HCT116 (cell line): Measurements from ENCODE around the gene APOLD1. TPM values are rescaled to one million over a fixed set of nuclear protein-coding genes. Genes with fewer than 3 reads are reported as not detected.

ENCODE experiments used
- ATAC-seq: fragments of 200-7000 bp; cut with Tn5 transposase; 2 replicates; pipeline ENCODE4 v1.9.1; 2020; ENCODE audit warnings: mild to moderate bottlenecking, moderate library complexity
- BruUV-seq: library from RNA; stranded (reverse); fragments of 400-500 nt; replicated peaks from 2 replicates; lab custom pipeline; 2021; lab: Mats Ljungman, UMichigan
- CTCF ChIA-PET: fragments of 300-600 bp; sonication (Branson Sonifier 250); formaldehyde crosslinking; loops from one replicate; lab custom pipeline; 2021; ENCODE audit warnings: antibody characterized with exemption; lab: Charles Lee
- POLR2A ChIA-PET: fragments of 300-600, 350-600 bp; sonication (Branson Sonifier 250); formaldehyde crosslinking; loops from one replicate; lab custom pipeline; 2021; ENCODE audit warnings: antibody characterized with exemption; lab: Charles Lee
- RAD21 ChIA-PET, 2 experiments: fragments of 300-600 bp; sonication (Branson Sonifier 250); formaldehyde crosslinking; loops; one replicate each; lab custom pipeline; 2023; ENCODE audit warnings: low total read pairs in 2 of 2; ENCODE audit not compliant: uncharacterized antibody in 2 of 2, unreplicated experiment in 2 of 2, low non-redundant PET in 1 of 2; lab: Charles Lee
- DNase-seq: peaks from one replicate; pipeline ENCODE4 v3.0.0-alpha.2; 2010; ENCODE audit warnings: low read depth, low spot score
- H2AFZ ChIP-seq: fragments of 200-600 bp; shearing (Covaris generic), sonication (generic); 2 replicates; pipeline ENCODE4 v1.6.1; 2017; ENCODE audit warnings: low read depth, mixed run types, mixed read lengths, antibody characterized with exemption, low read length; ENCODE audit not compliant: poor library complexity, severe bottlenecking
- H3K27ac ChIP-seq: 2 replicates; pipeline ENCODE4 v1.5.1; 2012; ENCODE audit warnings: low read depth, low read length
- H3K27me3 ChIP-seq: fragments of 200-600 bp; sonication (generic); 2 replicates; pipeline ENCODE4 v1.6.1; 2016; ENCODE audit warnings: mixed run types, low read length, mixed read lengths; ENCODE audit not compliant: insufficient read depth
- H3K36me3 ChIP-seq, 2 experiments: fragments of 200-500 bp in 1 of 2; fragments of 200-600 bp in 1 of 2; sonication (Bioruptor generic) in 1 of 2; sonication (generic) in 1 of 2; 2 replicates each; pipeline versions ENCODE4 v1.5.1 to v1.6.1; 2014 to 2016; ENCODE audit warnings: low read length in 2 of 2, inconsistent platforms in 1 of 2, mixed read lengths in 1 of 2, mixed run types in 1 of 2; ENCODE audit not compliant: insufficient read depth in 2 of 2, control insufficient read depth in 1 of 2
- H3K4me1 ChIP-seq, 2 experiments: fragments of 200-600 bp in 1 of 2; sonication (generic) in 1 of 2; 2 replicates each; pipeline versions ENCODE4 v1.5.1 to v1.6.1; 2012 to 2017; ENCODE audit warnings: low read length in 2 of 2, inconsistent platforms in 1 of 2, mild to moderate bottlenecking in 1 of 2, mixed read lengths in 1 of 2, mixed run types in 1 of 2, moderate library complexity in 1 of 2; ENCODE audit not compliant: insufficient read depth in 2 of 2, control insufficient read depth in 1 of 2
- H3K4me2 ChIP-seq: fragments of 200-600 bp; sonication (generic); 2 replicates; pipeline ENCODE4 v1.6.1; 2017; ENCODE audit warnings: mixed run types, low read length, mixed read lengths
- H3K4me3 ChIP-seq, 2 experiments: fragments of 200-600 bp in 1 of 2; sonication (generic) in 1 of 2; replicated peaks in 1 of 2; 2 replicates each; pipeline ENCODE4 v1.5.1; 2011 to 2016; ENCODE audit warnings: low read length in 2 of 2, control low read depth in 1 of 2, low read depth in 1 of 2, mild to moderate bottlenecking in 1 of 2, mixed read lengths in 1 of 2, mixed run types in 1 of 2
- H3K79me2 ChIP-seq: fragments of 200-600 bp; sonication (generic); 2 replicates; pipeline ENCODE4 v1.6.1; 2017; ENCODE audit warnings: mild to moderate bottlenecking, mixed run types, low read length, moderate library complexity, mixed read lengths; ENCODE audit not compliant: insufficient read depth
- H3K9ac ChIP-seq: fragments of 200-600 bp; sonication (generic); 2 replicates; pipeline ENCODE4 v1.6.1; 2016; ENCODE audit warnings: low read length, mixed read lengths
- H3K9me2 ChIP-seq: fragments of 200-600 bp; sonication (generic), shearing (Covaris generic); 2 replicates; pipeline ENCODE4 v1.6.1; 2017; ENCODE audit warnings: mixed run types, mild to moderate bottlenecking, moderate library complexity; ENCODE audit not compliant: insufficient read depth
- H3K9me3 ChIP-seq, 2 experiments: fragments of 200-500 bp in 1 of 2; fragments of 200-600 bp in 1 of 2; sonication (Bioruptor generic) in 1 of 2; sonication (generic) in 1 of 2; 2 replicates each; pipeline ENCODE4 v1.6.1; 2014 to 2017; ENCODE audit warnings: low read length in 2 of 2, mixed read lengths in 2 of 2, inconsistent platforms in 1 of 2, low read depth in 1 of 2, mild to moderate bottlenecking in 1 of 2, mixed run types in 1 of 2, moderate library complexity in 1 of 2; ENCODE audit not compliant: control insufficient read depth in 1 of 2, insufficient read depth in 1 of 2
- H4K20me1 ChIP-seq: fragments of 200-600 bp; sonication (generic), shearing (Covaris generic); 2 replicates; pipeline ENCODE4 v1.6.1; 2017; ENCODE audit warnings: mixed run types, mild to moderate bottlenecking, moderate library complexity; ENCODE audit not compliant: insufficient read depth
- CEBPB ChIP-seq: IDR thresholded peaks from 2 replicates; pipeline ENCODE4 v1.6.1; 2012; ENCODE audit warnings: low read depth
- EZH2phosphoT487 ChIP-seq: fragments of 200-600 bp; IDR thresholded peaks from 2 replicates; pipeline ENCODE4 v1.6.1; 2018; ENCODE audit warnings: antibody characterized with exemption, borderline replicate concordance
- FOSL1 ChIP-seq: IDR thresholded peaks from 2 replicates; pipeline ENCODE4 v1.6.1; 2012; ENCODE audit warnings: low read depth
- JUND ChIP-seq: IDR thresholded peaks from 2 replicates; pipeline ENCODE4 v1.6.1; 2012
- POLR2A ChIP-seq: IDR thresholded peaks from 2 replicates; pipeline ENCODE4 v1.7.0; 2011; ENCODE audit warnings: borderline replicate concordance; ENCODE audit not compliant: insufficient read depth, insufficient read length; ENCODE audit errors: extremely low read depth
- POLR2AphosphoS5 ChIP-seq: IDR thresholded peaks from 2 replicates; pipeline ENCODE4 v1.6.1; 2011; ENCODE audit warnings: mild to moderate bottlenecking, low read depth, low read length, moderate library complexity
- RAD21 ChIP-seq: IDR thresholded peaks from 2 replicates; pipeline ENCODE4 v1.6.1; 2012; ENCODE audit warnings: low read depth, mild to moderate bottlenecking
- SIN3A ChIP-seq: IDR thresholded peaks from 2 replicates; pipeline ENCODE4 v1.6.1; 2012; ENCODE audit warnings: low read depth
- SP1 ChIP-seq: IDR thresholded peaks from 2 replicates; pipeline ENCODE4 v1.6.1; 2012; ENCODE audit warnings: low read depth
- TCF7L2 ChIP-seq: IDR thresholded peaks from 2 replicates; pipeline ENCODE4 v1.7.0; 2011; ENCODE audit warnings: borderline replicate concordance, inconsistent platforms; ENCODE audit not compliant: insufficient read depth, insufficient read length; ENCODE audit errors: extremely low read depth
- ZNF274 ChIP-seq: fragments of 200-500 bp; sonication (Bioruptor generic); IDR thresholded peaks from 2 replicates; pipeline ENCODE4 v1.6.1; 2014; ENCODE audit warnings: mild to moderate bottlenecking, low read depth, low read length, inconsistent platforms
- intact Hi-C: fragments of 100-400 bp; cut with micrococcal nuclease; formaldehyde crosslinking; loops from 2 replicates; pipeline ENCODE4 v1.10.0; 2022
- total RNA-seq: library from RNA; stranded (reverse); gene quantifications from one replicate; pipeline ENCODE4 v1.2.1, GENCODE V29; 2021; ENCODE audit not compliant: unreplicated experiment
- TF ChIP-seq, protein P1 (sequence below): IDR thresholded peaks from 2 replicates; pipeline ENCODE4 v1.6.1; 2012
- TF ChIP-seq, protein P2 (sequence below): IDR thresholded peaks from 2 replicates; pipeline ENCODE4 v1.6.1; 2011; ENCODE audit warnings: mild to moderate bottlenecking, low read length, moderate library complexity; ENCODE audit not compliant: insufficient replicate concordance; ENCODE audit errors: extremely low read depth
- TF ChIP-seq, protein P3 (sequence below): IDR thresholded peaks from 2 replicates; pipeline ENCODE4 v1.6.1; 2012; ENCODE audit warnings: low read depth
- TF ChIP-seq, protein P4 (sequence below), 3 experiments: fragments of 200-600 bp in 1 of 3; sonication (generic) in 1 of 3; IDR thresholded peaks in 2 of 3; conservative IDR thresholded peaks in 1 of 3; 2 replicates each; pipeline ENCODE4 v1.5.1; 2012 to 2017; ENCODE audit warnings: low read depth in 2 of 3, low read length in 2 of 3, antibody characterized with exemption in 1 of 3, borderline replicate concordance in 1 of 3, control low read depth in 1 of 3, mild to moderate bottlenecking in 1 of 3, mixed read lengths in 1 of 3, mixed run types in 1 of 3, moderate library complexity in 1 of 3; ENCODE audit not compliant: insufficient read depth in 1 of 3

APOLD1 gene
- total RNA-seq, 1 experiment from 2014 or later = 3.9 TPM

DNA sequence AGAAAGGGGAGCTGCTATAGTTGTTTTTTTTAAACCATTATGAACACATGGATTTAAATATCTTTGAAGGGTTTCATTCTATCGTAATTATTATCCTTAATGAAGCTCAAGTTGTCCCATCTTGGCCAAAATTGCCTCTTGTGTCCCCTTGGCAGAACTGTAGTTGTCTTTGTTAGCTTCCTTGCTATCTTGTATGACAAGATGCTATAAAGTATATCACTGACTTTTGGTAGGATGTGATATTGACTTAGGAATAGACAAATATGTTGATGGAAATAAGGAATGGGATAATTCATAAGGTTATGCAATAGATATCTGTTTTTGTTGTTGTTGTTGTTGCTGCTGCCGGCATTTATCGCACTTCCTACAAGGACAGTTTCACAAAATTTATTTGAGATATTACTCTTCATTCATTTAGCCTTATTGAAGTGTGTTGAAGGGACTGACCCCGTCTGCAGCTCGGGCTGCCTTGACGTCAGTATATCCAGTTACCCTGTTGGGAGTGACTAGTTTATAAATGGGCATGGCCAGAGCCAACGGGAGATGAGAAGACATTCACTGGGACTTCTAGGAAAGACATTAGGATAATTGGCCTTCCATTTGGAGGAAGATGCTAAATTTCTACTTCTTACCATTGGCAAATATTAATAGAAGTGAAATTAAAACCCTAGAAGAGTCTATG is 26.1 kb upstream of the APOLD1 start:
- peak overlapping the region; percentile 62 for H3K4me2 ChIP-seq
- ChIA-PET CTCF (interaction anchor here (1.6 kb wide), 1 partner anchor 22 kb away, joined by 7 read pairs; no protein-coding TSS in a partner anchor), POLR2A (interaction anchor here (0.7 kb wide), 1 partner anchor 132 kb away, joined by 3 read pairs; the partner anchor contains the start of gene GPRC5A), RAD21 (no interaction called here)
- no peak overlapping the region for H3K27ac ChIP-seq
- intact Hi-C loops = no loop called here
- peaks cover 0 to 15% of the 10 kb centered on the region in 2 experiments; a peak in 2 of 4 replicates for H3K4me1 ChIP-seq
- H3K36me3 ChIP-seq = no peaks in the 10 kb centered on the region
- peak overlapping the region; percentile 22 for H2AFZ ChIP-seq
- no peaks in the 10 kb centered on the region for H3K9me2 ChIP-seq
- TF ChIP-seq, protein P1, sequence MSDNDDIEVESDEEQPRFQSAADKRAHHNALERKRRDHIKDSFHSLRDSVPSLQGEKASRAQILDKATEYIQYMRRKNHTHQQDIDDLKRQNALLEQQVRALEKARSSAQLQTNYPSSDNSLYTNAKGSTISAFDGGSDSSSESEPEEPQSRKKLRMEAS = no peak
- no peak for TF ChIP-seq FOSL1
- TF ChIP-seq, protein P2, sequence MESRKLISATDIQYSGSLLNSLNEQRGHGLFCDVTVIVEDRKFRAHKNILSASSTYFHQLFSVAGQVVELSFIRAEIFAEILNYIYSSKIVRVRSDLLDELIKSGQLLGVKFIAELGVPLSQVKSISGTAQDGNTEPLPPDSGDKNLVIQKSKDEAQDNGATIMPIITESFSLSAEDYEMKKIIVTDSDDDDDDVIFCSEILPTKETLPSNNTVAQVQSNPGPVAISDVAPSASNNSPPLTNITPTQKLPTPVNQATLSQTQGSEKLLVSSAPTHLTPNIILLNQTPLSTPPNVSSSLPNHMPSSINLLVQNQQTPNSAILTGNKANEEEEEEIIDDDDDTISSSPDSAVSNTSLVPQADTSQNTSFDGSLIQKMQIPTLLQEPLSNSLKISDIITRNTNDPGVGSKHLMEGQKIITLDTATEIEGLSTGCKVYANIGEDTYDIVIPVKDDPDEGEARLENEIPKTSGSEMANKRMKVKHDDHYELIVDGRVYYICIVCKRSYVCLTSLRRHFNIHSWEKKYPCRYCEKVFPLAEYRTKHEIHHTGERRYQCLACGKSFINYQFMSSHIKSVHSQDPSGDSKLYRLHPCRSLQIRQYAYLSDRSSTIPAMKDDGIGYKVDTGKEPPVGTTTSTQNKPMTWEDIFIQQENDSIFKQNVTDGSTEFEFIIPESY = no peak
- TF ChIP-seq ZNF274 = no peak
- TF ChIP-seq, protein P3, sequence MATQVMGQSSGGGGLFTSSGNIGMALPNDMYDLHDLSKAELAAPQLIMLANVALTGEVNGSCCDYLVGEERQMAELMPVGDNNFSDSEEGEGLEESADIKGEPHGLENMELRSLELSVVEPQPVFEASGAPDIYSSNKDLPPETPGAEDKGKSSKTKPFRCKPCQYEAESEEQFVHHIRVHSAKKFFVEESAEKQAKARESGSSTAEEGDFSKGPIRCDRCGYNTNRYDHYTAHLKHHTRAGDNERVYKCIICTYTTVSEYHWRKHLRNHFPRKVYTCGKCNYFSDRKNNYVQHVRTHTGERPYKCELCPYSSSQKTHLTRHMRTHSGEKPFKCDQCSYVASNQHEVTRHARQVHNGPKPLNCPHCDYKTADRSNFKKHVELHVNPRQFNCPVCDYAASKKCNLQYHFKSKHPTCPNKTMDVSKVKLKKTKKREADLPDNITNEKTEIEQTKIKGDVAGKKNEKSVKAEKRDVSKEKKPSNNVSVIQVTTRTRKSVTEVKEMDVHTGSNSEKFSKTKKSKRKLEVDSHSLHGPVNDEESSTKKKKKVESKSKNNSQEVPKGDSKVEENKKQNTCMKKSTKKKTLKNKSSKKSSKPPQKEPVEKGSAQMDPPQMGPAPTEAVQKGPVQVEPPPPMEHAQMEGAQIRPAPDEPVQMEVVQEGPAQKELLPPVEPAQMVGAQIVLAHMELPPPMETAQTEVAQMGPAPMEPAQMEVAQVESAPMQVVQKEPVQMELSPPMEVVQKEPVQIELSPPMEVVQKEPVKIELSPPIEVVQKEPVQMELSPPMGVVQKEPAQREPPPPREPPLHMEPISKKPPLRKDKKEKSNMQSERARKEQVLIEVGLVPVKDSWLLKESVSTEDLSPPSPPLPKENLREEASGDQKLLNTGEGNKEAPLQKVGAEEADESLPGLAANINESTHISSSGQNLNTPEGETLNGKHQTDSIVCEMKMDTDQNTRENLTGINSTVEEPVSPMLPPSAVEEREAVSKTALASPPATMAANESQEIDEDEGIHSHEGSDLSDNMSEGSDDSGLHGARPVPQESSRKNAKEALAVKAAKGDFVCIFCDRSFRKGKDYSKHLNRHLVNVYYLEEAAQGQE = no peak
- TF ChIP-seq, protein P4, sequence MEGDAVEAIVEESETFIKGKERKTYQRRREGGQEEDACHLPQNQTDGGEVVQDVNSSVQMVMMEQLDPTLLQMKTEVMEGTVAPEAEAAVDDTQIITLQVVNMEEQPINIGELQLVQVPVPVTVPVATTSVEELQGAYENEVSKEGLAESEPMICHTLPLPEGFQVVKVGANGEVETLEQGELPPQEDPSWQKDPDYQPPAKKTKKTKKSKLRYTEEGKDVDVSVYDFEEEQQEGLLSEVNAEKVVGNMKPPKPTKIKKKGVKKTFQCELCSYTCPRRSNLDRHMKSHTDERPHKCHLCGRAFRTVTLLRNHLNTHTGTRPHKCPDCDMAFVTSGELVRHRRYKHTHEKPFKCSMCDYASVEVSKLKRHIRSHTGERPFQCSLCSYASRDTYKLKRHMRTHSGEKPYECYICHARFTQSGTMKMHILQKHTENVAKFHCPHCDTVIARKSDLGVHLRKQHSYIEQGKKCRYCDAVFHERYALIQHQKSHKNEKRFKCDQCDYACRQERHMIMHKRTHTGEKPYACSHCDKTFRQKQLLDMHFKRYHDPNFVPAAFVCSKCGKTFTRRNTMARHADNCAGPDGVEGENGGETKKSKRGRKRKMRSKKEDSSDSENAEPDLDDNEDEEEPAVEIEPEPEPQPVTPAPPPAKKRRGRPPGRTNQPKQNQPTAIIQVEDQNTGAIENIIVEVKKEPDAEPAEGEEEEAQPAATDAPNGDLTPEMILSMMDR (IDR thresholded peaks at IDR 0.05 in 2 of 3, conservative IDR thresholded peaks at IDR 0.05 in 1 of 3; ENCODE audit: borderline replicate concordance in 1 of 3, insufficient read depth in 1 of 3, low read depth in 2 of 3, low read length in 2 of 3) = no peak
- no peak for TF ChIP-seq TCF7L2
- no peak for TF ChIP-seq POLR2A
- TF ChIP-seq JUND = no peak
- no peak for TF ChIP-seq CEBPB
- no peak for TF ChIP-seq SP1
- TF ChIP-seq EZH2phosphoT487 = no peak
- no peak for TF ChIP-seq SIN3A
- TF ChIP-seq POLR2AphosphoS5 = no peak
- TF ChIP-seq RAD21 = no peak
- no peaks in the 10 kb centered on the region for H3K9me3 ChIP-seq
- no peaks in the 10 kb centered on the region for H3K79me2 ChIP-seq
- no peak overlapping the region for H3K4me3 ChIP-seq
- no peaks in the 10 kb centered on the region for H3K27me3 ChIP-seq
- H3K9ac ChIP-seq = no peak overlapping the region
- no peak for ATAC-seq
- DNase-seq = no peak
- no peaks in the 10 kb centered on the region for H4K20me1 ChIP-seq
- TSS peak; percentile 84 for BruUV-seq
